ENCODE measurements around the gene CNTN2. TPM values are rescaled to one million over a fixed set of nuclear protein-coding genes. Genes with fewer than 3 reads are reported as not detected.

CNTN2 gene
- total and polyA plus RNA-seq, 11 donors = 0.04 to 2.4 (median 0.19) TPM; not detected in 3

Other genes with a start within 250 kb of the CNTN2 start
- 10 to 100 TPM in 5 of 9 donors, 1 to 10 TPM in 4; 2.5 to 14.6 (median 10.3) TPM for gene NFASC, start 172.3 kb upstream of the CNTN2 start, total RNA-seq
- 10 to 100 TPM in 1 of 2 donors, 1 to 10 TPM in 1; 2.7 to 14.6 TPM for gene NFASC, start 172.3 kb upstream of the CNTN2 start, polyA plus RNA-seq
- 1 to 10 TPM; 1.3 to 3.8 (median 2.3) TPM for gene TMEM81, start 41.2 kb downstream of the CNTN2 start, total RNA-seq
- 1 to 10 TPM; 3.0 to 3.3 TPM for gene TMEM81, start 41.2 kb downstream of the CNTN2 start, polyA plus RNA-seq
- 10 to 100 TPM in 5 of 9 donors, 1 to 10 TPM in 4; 8.4 to 12.1 (median 10.1) TPM for gene RBBP5, start 78.8 kb downstream of the CNTN2 start, total RNA-seq
- 1 to 10 TPM; 3.8 to 8.2 TPM for gene RBBP5, start 78.8 kb downstream of the CNTN2 start, polyA plus RNA-seq
- gene DSTYK, start 168.5 kb downstream of the CNTN2 start, total RNA-seq = 10 to 100 TPM in 1 of 9 donors, 1 to 10 TPM in 8; 5.2 to 10.1 (median 8.0) TPM
- gene DSTYK, start 168.5 kb downstream of the CNTN2 start, polyA plus RNA-seq = 1 to 10 TPM; 3.2 to 5.3 TPM
- 1 to 10 TPM in 8 of 9 donors, under 1 TPM in 1; 0.97 to 5.1 (median 2.1) TPM for gene TMCC2, start 184.7 kb downstream of the CNTN2 start, total RNA-seq
- 1 to 10 TPM; 1.4 to 2.0 TPM for gene TMCC2, start 184.7 kb downstream of the CNTN2 start, polyA plus RNA-seq